AG09309 (cell line): ENCODE data around the gene DNAJC8.
A peak's percentile ranks its signal among the peaks of the same experiment; 100 is the strongest.

Experiments used
- DNase-seq: peaks from one replicate; pipeline ENCODE4 v3.0.0-alpha.2; 2010; ENCODE audit warnings: low read depth
- H3K4me3 ChIP-seq: 2 replicates; pipeline ENCODE4 v1.5.1; 2011; ENCODE audit warnings: mild to moderate bottlenecking, low read depth, low read length, moderate library complexity; ENCODE audit not compliant: control insufficient read depth
- TF ChIP-seq, protein P1 (sequence below): IDR thresholded peaks from 2 replicates; pipeline ENCODE4 v1.5.1; 2011; ENCODE audit warnings: mild to moderate bottlenecking, low read depth, low read length, inconsistent platforms; ENCODE audit not compliant: insufficient read depth, control insufficient read depth; ENCODE audit errors: missing control alignments

The DNAJC8 gene, protein sequence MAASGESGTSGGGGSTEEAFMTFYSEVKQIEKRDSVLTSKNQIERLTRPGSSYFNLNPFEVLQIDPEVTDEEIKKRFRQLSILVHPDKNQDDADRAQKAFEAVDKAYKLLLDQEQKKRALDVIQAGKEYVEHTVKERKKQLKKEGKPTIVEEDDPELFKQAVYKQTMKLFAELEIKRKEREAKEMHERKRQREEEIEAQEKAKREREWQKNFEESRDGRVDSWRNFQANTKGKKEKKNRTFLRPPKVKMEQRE

DNA sequence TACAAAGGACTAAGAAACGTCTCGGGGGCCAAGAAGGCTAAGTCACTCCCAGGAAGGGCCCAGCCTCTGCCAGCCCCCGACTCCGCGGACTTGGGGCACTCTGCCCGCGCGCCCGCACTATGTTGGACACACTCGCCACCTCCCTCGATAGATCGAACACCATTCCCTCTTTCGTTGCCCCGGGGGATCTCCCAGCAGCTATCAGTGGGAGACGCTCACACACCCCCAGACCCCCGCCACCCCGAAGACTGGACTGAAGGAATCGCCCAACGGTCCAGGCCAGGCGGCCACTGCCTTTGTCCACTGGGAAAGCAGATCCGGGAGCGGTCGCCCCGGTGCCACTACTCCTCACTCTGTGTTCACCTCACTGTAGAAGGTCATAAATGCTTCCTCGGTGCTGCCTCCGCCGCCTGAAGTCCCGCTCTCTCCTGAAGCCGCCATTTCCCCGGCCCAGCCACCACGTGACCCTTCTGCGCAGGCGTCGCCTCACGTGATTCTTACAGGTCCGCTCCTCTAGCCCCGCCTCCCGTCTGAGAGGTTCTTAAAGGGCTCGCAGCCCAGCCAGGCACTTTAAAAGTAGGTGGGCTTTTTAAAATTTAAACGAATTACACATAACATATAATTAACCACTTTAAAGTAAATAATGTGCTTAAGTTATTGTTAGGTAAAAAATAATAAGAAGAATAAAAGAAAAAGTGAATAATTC lies at the start of gene DNAJC8:
DNAJC8 (minus strand) TSS at position 472 of the 706 bp plus-strand sequence; CDS start at position 441, 31 bp downstream.
- H3K4me3 ChIP-seq, result peak within 1 kb of the TSS; percentile 94
- DNase-seq, result peak; percentile 49
- TF ChIP-seq, protein P1, sequence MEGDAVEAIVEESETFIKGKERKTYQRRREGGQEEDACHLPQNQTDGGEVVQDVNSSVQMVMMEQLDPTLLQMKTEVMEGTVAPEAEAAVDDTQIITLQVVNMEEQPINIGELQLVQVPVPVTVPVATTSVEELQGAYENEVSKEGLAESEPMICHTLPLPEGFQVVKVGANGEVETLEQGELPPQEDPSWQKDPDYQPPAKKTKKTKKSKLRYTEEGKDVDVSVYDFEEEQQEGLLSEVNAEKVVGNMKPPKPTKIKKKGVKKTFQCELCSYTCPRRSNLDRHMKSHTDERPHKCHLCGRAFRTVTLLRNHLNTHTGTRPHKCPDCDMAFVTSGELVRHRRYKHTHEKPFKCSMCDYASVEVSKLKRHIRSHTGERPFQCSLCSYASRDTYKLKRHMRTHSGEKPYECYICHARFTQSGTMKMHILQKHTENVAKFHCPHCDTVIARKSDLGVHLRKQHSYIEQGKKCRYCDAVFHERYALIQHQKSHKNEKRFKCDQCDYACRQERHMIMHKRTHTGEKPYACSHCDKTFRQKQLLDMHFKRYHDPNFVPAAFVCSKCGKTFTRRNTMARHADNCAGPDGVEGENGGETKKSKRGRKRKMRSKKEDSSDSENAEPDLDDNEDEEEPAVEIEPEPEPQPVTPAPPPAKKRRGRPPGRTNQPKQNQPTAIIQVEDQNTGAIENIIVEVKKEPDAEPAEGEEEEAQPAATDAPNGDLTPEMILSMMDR, result no peak

DNA sequence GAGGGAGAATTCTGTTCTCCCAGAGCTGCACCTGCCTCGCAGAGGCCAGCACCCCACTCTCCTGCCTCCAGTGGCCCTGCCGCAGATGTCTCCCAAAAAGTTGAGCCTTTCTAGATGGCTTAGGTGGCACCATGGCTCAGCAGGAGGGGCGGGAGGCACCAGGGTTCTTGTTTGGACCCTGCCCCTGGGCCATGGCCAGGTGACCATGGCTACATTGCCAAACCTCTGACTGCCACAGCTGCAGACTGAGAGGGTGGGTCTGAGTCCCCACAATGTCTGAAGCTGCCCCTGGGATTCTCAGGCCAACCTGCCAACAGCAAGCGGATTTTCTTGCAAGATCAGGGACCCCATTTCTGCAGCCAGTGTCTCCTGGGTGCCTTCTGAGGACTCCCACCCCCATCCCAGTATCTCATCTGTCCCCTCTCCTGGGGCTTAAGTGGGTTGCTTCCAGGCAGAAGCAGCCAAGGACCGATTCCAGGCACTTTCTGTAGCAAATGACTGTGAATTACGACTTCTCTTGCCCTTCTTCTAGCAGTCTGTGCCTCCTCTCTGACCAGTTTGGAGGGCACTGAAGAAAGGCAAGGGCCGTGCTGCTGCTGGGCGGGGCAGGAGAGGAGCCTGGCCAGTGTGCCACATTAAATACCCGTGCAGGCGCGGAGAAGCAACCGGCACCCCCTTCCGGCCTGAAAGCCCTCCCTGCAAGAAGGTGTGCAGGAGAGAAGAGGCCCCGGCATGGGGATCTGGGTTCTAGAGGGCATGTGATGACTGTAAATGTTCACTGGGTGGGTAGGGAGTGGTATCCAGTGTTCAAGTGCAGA lies 49.0 kb upstream of the DNAJC8 start:
- no peak for DNase-seq
- TF ChIP-seq, protein P1, result no peak
- H3K4me3 ChIP-seq, result no peak overlapping the region

DNA sequence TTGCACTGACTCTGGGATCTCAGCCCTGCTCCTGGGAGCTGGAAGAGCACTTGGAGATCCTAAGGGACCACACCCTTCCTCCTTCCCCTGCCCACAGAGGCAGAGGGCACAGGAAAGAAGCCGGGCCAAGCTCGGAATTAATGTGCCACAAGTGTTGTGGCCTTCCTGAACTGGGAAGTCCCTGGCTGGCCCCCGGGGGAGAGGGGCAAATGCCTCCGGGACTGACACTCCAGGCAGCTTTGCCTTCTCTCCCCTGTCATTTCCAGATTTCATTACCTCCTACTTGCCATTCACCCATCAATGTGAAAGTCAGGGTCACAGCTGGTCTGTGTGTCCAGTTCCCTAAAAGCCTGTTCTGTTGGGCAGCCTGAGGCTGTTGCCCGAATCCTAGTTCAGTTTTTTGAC lies 48.1 kb upstream of the DNAJC8 start:
- no peak for DNase-seq
- TF ChIP-seq, protein P1, result no peak
- H3K4me3 ChIP-seq, result no peak overlapping the region

- no peak for DNase-seq
- H3K4me3 ChIP-seq, result no peak overlapping the region
- TF ChIP-seq, protein P1, result no peak
Measured at GRCh38 chr1:28280501-28280900, 47.7 kb upstream of the DNAJC8 start.

GRCh38 chr1:28279721-28280120 lies 46.9 kb upstream of the DNAJC8 start:
- TF ChIP-seq, protein P1, result no peak
- DNase-seq, result no peak

GRCh38 chr1:28278763-28279162 lies 45.9 kb upstream of the DNAJC8 start:
- no peak overlapping the region for H3K4me3 ChIP-seq
- TF ChIP-seq, protein P1, result no peak
- DNase-seq, result no peak

More at GRCh38 chr1:28279721-28280120, 46.9 kb upstream of the DNAJC8 start:
- H3K4me3 ChIP-seq, result no peak overlapping the region
